ENCODE results near the gene DIS3L2. TPM values are rescaled to one million over a fixed set of nuclear protein-coding genes. Genes with fewer than 3 reads are reported as not detected.

The DIS3L2 gene
- total RNA-seq, 4 donors from 2014 or later, result 16.1 to 26.7 (median 22.0) TPM

GRCh38 chr2:232225895-232226294, 264.4 kb downstream of the DIS3L2 start:
- TF ChIP-seq POLR2AphosphoS5 (IDR thresholded peaks at IDR 0.05), result no peak
- TF ChIP-seq EP300 (IDR thresholded peaks at IDR 0.05), result no peak
- no peak for TF ChIP-seq CTCF (IDR thresholded peaks at IDR 0.05)
- no peak for TF ChIP-seq POLR2A (IDR thresholded peaks at IDR 0.05; ENCODE audit: low read depth)
- H3K9me3 ChIP-seq, result no peaks in the 10 kb centered on the region
- intact Hi-C loops (cut with DNase I), result no loop called here
- H3K27me3 ChIP-seq, result no peaks in the 10 kb centered on the region
- WGBS, result 92% methylated on average over 1 of the region's 1 CpG
- H3K27ac ChIP-seq (replicated peaks in 1 of 4), result no peak overlapping the region
- no peak overlapping the region for H3K4me3 ChIP-seq
- no peak for DNase-seq (ENCODE audit: extremely low spot score)
- H3K36me3 ChIP-seq, result no peaks in the 10 kb centered on the region
- peaks cover 0 to 8% (median 6%) of the 10 kb centered on the region in 4 donors for H3K4me1 ChIP-seq

DNA sequence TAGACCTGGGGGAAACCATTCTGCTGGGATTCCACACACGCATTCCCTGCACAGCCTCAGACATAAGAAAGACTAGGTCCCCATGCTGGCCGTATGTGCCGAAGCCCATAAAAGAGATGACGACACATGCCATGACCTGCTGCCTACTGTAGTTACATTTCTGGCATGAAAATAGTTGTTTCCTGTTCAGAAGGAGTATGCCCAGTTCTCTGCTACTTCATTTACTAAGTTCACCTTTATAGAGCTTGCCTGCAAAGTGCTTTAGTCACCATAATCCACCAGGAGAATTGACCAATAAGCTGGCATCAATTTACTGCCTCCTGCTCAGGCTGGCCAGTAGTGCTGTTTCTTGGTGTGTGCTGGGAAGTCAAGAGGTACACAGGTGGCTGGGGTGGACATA, 266.8 kb downstream of the DIS3L2 start:
- no peak overlapping the region for H3K4me3 ChIP-seq
- no peaks in the 10 kb centered on the region for H3K36me3 ChIP-seq
- no peaks in the 10 kb centered on the region for H3K9me3 ChIP-seq
- H3K27me3 ChIP-seq, result no peaks in the 10 kb centered on the region
- intact Hi-C loops (cut with DNase I), result no loop called here
- 98% methylated on average over 4 of the region's 4 CpGs for WGBS
- no peak for TF ChIP-seq EP300 (IDR thresholded peaks at IDR 0.05)
- TF ChIP-seq CTCF (IDR thresholded peaks at IDR 0.05), result no peak
- no peak for TF ChIP-seq POLR2A (IDR thresholded peaks at IDR 0.05; ENCODE audit: low read depth)
- TF ChIP-seq POLR2AphosphoS5 (IDR thresholded peaks at IDR 0.05), result no peak
- peaks cover 0 to 8% (median 6%) of the 10 kb centered on the region in 4 donors for H3K4me1 ChIP-seq
- DNase-seq (ENCODE audit: extremely low spot score), result no peak
- no peak overlapping the region for H3K27ac ChIP-seq (replicated peaks in 1 of 4)

GRCh38 chr2:232228971-232229894, 267.7 kb downstream of the DIS3L2 start:
- H3K27me3 ChIP-seq, result no peaks in the 10 kb centered on the region
- H3K4me3 ChIP-seq, result no peak overlapping the region
- peaks cover 0 to 8% (median 6%) of the 10 kb centered on the region in 4 donors for H3K4me1 ChIP-seq
- 59% methylated on average over 7 of the region's 7 CpGs for WGBS
- DNase-seq (ENCODE audit: extremely low spot score), result no peak
- H3K9me3 ChIP-seq, result no peaks in the 10 kb centered on the region
- H3K36me3 ChIP-seq, result no peaks in the 10 kb centered on the region
- TF ChIP-seq POLR2AphosphoS5 (IDR thresholded peaks at IDR 0.05) (no peak), CTCF (IDR thresholded peaks at IDR 0.05) (no peak), EP300 (IDR thresholded peaks at IDR 0.05) (no peak), POLR2A (IDR thresholded peaks at IDR 0.05; ENCODE audit: low read depth) (no peak)
- intact Hi-C loops (cut with DNase I), result no loop called here
- no peak overlapping the region for H3K27ac ChIP-seq (replicated peaks in 1 of 4)

DNA sequence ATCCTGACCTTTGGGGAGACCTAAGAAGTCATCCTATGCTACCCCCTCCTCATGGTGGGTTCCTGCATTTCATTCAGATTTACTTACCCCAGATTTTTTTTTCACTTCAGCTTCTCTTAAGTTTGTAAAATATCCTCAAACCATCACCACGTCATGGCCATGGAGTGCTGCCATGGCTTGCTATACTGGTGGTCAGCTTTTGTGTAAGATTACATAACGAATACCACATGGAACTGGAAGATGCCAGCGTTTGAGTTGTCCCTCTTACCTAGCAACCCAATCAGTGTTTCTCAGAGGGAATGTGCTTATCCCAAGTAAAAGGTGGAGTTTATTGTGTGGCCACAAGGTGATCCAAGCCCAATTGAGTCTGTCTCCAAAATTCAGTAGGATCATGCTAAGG, 268.4 kb downstream of the DIS3L2 start:
- Histone ChIP-seq H3K4me1 (peaks cover 5 to 12% (median 8%) of the 10 kb centered on the region in 4 donors), H3K27me3 (no peaks in the 10 kb centered on the region), H3K27ac (replicated peaks in 1 of 4) (no peak overlapping the region), H3K9me3 (no peaks in the 10 kb centered on the region), H3K36me3 (no peaks in the 10 kb centered on the region), H3K4me3 (no peak overlapping the region)
- intact Hi-C loops (cut with DNase I), result no loop called here
- DNase-seq (ENCODE audit: extremely low spot score), result no peak
- TF ChIP-seq CTCF (IDR thresholded peaks at IDR 0.05), result no peak
- 84% methylated on average over 3 of the region's 3 CpGs for WGBS

All from esophagus muscularis mucosa (tissue), 4 donors.